NT2/D1 (cell line): ENCODE measurements around the gene NAALADL2.

Experiments
- DNase-seq: peaks from one replicate; pipeline ENCODE4 v3.0.0-alpha.2; 2011; ENCODE audit warnings: low read depth, low spot score
- H3K27me3 ChIP-seq: 2 replicates; pipeline ENCODE4 v1.6.0; 2011; ENCODE audit warnings: mild to moderate bottlenecking; ENCODE audit not compliant: insufficient read length, insufficient read depth
- H3K36me3 ChIP-seq: 2 replicates; pipeline ENCODE4 v1.6.1; 2011; ENCODE audit warnings: mild to moderate bottlenecking, low read length, mixed read lengths; ENCODE audit not compliant: insufficient read depth, insufficient read length
- H3K4me1 ChIP-seq: 2 replicates; pipeline ENCODE4 v1.5.1; 2011; ENCODE audit not compliant: insufficient read depth, insufficient read length
- H3K4me3 ChIP-seq: 2 replicates; pipeline ENCODE4 v1.5.1; 2011; ENCODE audit warnings: low read depth; ENCODE audit not compliant: insufficient read length
- H3K9ac ChIP-seq: 2 replicates; pipeline ENCODE4 v1.6.0; 2011; ENCODE audit warnings: low read depth; ENCODE audit not compliant: insufficient read length
- H3K9me3 ChIP-seq: 2 replicates; pipeline ENCODE4 v1.5.1; 2011; ENCODE audit warnings: mild to moderate bottlenecking, low read length; ENCODE audit not compliant: insufficient read depth
- SUZ12 ChIP-seq: IDR thresholded peaks from 2 replicates; pipeline ENCODE4 v1.6.1; 2011; ENCODE audit not compliant: insufficient read length, insufficient read depth; ENCODE audit errors: extremely low read depth
- YY1 ChIP-seq: IDR thresholded peaks from 2 replicates; pipeline ENCODE4 v1.6.1; 2011; ENCODE audit not compliant: insufficient read length, insufficient read depth
- ZNF274 ChIP-seq: IDR thresholded peaks from 2 replicates; pipeline ENCODE4 v1.6.1; 2011; ENCODE audit warnings: mild to moderate bottlenecking, low read depth, low read length

Gene NAALADL2

DNA sequence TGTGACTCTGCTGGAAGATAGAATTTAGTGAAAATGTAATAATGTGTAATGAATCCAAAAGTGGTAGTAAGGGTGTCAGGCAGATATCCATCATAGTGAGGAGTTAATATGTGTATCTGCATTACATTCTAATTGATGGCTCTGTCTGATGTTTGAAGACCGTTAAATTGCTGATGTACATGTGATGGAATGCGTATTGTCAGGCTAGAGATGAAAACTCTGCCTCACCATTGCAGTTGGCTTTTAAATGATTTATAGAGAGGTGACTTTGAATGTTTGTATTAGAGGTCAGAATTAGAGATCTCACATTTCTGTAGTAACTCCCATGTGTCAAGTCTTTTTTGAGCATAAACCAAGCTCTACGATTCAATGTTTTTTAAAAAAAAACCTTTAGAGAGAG lies 234.6 kb downstream of the NAALADL2 start:
- Histone ChIP-seq H3K27me3 (no peaks in the 10 kb centered on the region), H3K4me1 (no peaks in the 10 kb centered on the region), H3K9ac (no peak overlapping the region), H3K36me3 (no peaks in the 10 kb centered on the region), H3K9me3 (no peaks in the 10 kb centered on the region), H3K4me3 (no peak overlapping the region)
- DNase-seq, result no peak
- TF ChIP-seq ZNF274, result no peak

DNA sequence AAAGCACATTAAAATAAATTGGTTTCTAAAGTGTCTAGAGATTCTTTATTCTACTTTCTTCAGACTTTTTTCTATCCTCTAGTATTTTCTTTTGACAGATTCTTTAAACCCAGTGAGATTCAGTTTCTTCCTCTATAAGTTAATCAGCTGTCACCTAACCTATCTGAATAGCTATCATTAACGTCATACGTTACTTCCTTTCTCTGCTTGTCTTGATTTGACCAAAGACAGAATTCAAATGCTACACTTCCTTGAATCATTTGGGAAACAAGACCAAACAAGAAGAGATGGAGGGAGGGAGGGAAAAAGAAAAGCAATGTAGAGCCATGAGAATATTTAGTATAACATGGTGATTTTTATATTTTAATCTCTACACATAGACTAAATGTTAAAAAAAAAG lies 235.2 kb downstream of the NAALADL2 start:
- Histone ChIP-seq H3K4me3 (no peak overlapping the region), H3K27me3 (no peaks in the 10 kb centered on the region), H3K36me3 (no peaks in the 10 kb centered on the region), H3K9me3 (no peaks in the 10 kb centered on the region), H3K4me1 (no peaks in the 10 kb centered on the region), H3K9ac (no peak overlapping the region)
- TF ChIP-seq ZNF274 (no peak), SUZ12 (no peak), YY1 (no peak)
- no peak for DNase-seq

DNA sequence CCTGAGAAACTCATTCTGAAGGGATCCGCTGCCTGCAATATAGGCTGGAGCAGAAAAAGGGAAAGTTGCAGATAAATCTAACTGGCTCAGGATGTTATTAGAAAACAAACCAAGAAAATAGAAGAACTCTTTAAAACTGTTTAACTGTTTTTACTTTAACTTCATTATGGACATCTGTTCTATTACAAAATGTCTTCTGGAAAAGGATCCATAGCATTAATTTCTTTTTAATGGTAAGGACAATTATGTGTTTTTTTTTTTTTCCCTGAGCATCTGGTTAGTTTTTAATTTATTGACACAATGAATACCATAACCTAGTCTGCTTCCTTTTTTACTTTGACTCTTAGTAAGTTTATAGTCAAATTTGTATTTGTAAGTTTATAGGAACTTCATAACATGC lies 239.5 kb downstream of the NAALADL2 start:
- H3K4me3 ChIP-seq, result no peak overlapping the region
- TF ChIP-seq SUZ12 (no peak), YY1 (no peak), ZNF274 (no peak)
- no peaks in the 10 kb centered on the region for H3K36me3 ChIP-seq
- no peaks in the 10 kb centered on the region for H3K4me1 ChIP-seq
- H3K27me3 ChIP-seq, result no peaks in the 10 kb centered on the region
- no peak for DNase-seq
- H3K9me3 ChIP-seq, result no peaks in the 10 kb centered on the region
- no peak overlapping the region for H3K9ac ChIP-seq

DNA sequence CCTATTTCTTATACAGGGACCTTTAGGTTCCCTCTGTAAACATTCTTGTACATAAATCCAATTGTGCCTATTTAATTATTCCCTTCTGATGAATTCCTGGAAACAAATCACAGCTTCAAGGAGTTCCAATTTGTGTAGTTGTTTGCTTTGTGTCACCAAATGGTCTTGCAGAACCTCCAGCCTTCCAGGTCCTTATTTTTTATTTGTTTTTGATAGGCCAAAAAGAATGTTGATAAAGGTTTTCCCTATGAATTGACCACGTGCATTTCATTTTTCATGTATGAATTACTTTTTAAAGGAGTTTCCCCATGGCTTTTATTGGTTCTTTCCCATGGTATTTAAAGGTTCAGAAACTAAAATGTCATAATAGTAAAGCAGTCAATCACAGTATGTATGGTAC lies 243.0 kb downstream of the NAALADL2 start:
- no peak overlapping the region for H3K9ac ChIP-seq
- H3K4me3 ChIP-seq, result no peak overlapping the region
- H3K36me3 ChIP-seq, result no peaks in the 10 kb centered on the region
- no peaks in the 10 kb centered on the region for H3K27me3 ChIP-seq
- H3K9me3 ChIP-seq, result no peaks in the 10 kb centered on the region
- DNase-seq, result no peak
- no peak for TF ChIP-seq YY1
- no peak for TF ChIP-seq SUZ12
- TF ChIP-seq ZNF274, result no peak
- H3K4me1 ChIP-seq, result no peaks in the 10 kb centered on the region

DNA sequence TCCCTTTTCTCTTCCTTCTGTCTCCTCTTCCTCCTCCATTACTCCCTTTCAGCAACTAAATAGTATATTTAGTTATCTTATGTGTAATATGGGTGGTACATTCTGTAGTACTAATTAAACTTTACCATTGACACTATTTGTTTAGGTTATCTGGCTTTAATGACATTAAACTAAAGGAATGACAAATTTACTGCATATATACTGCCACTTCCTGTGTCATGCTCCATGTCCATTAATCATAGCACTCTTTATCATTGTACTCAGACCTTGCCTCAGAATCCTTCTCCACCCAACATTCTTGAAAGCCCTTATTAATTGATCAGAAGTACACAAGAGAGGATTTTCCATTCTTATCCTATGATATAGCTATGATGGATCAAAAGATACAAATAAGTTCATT lies 244.2 kb downstream of the NAALADL2 start:
- TF ChIP-seq YY1 (no peak), SUZ12 (no peak), ZNF274 (no peak)
- H3K9ac ChIP-seq, result no peak overlapping the region
- H3K4me3 ChIP-seq, result no peak overlapping the region
- no peak for DNase-seq
- no peaks in the 10 kb centered on the region for H3K36me3 ChIP-seq
- H3K27me3 ChIP-seq, result no peaks in the 10 kb centered on the region
- H3K9me3 ChIP-seq, result no peaks in the 10 kb centered on the region
- no peaks in the 10 kb centered on the region for H3K4me1 ChIP-seq

GRCh38 chr3:175105066-175105465 lies 245.9 kb downstream of the NAALADL2 start:
- DNase-seq, result no peak
- Histone ChIP-seq H3K27me3 (no peaks in the 10 kb centered on the region), H3K36me3 (no peaks in the 10 kb centered on the region), H3K9ac (no peak overlapping the region), H3K4me1 (no peaks in the 10 kb centered on the region), H3K4me3 (no peak overlapping the region), H3K9me3 (no peaks in the 10 kb centered on the region)
- TF ChIP-seq ZNF274 (no peak), SUZ12 (no peak), YY1 (no peak)

DNA sequence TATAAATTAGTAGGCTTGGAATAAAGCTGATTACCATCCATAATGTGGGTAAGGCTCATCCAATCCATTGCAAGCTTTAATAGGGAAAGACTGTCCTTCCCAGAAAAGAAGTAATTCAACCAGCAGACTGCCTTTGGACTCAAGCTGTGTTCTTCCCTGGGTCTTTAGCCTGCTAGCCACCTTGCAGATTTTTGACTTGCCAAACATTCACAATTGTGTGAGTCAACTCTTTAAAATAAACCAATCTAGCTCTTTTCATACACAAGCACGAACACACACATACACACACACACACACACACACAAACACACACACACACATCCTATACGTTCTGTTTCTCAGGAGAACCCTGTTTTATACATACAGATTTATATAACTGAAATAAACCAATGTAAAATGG lies 248.1 kb downstream of the NAALADL2 start:
- no peak for DNase-seq
- H3K4me1 ChIP-seq, result no peaks in the 10 kb centered on the region

GRCh38 chr3:175107995-175108394 lies 248.9 kb downstream of the NAALADL2 start:
- no peaks in the 10 kb centered on the region for H3K36me3 ChIP-seq
- TF ChIP-seq SUZ12 (no peak), ZNF274 (no peak), YY1 (no peak)

More for the DNA sequence above, 248.1 kb downstream of the NAALADL2 start:
- Histone ChIP-seq H3K9me3 (no peaks in the 10 kb centered on the region), H3K4me3 (no peak overlapping the region), H3K36me3 (no peaks in the 10 kb centered on the region), H3K9ac (no peak overlapping the region), H3K27me3 (no peaks in the 10 kb centered on the region)
- TF ChIP-seq ZNF274, result no peak

More at GRCh38 chr3:175107995-175108394, 248.9 kb downstream of the NAALADL2 start:
- Histone ChIP-seq H3K9ac (no peak overlapping the region), H3K9me3 (no peaks in the 10 kb centered on the region), H3K4me1 (no peaks in the 10 kb centered on the region), H3K4me3 (no peak overlapping the region), H3K27me3 (no peaks in the 10 kb centered on the region)
- DNase-seq, result no peak
